WTC11 (cell line): ENCODE data around the gene C4orf50. TPM values are rescaled to one million over a fixed set of nuclear protein-coding genes. Genes with fewer than 3 reads are reported as not detected.

Experiments used
- ATAC-seq: fragments of 200-7000 bp; cut with Tn5 transposase; 2 replicates; pipeline ENCODE4 v1.10.0; 2021; ENCODE audit warnings: mild to moderate bottlenecking, moderate library complexity
- CTCF ChIA-PET: fragments of 300-600 bp; sonication (Branson Sonifier 250); formaldehyde crosslinking; loops from one replicate; lab custom pipeline; 2021; ENCODE audit warnings: antibody characterized with exemption; lab: Charles Lee
- POLR2A ChIA-PET: fragments of 350-600 bp; sonication (Branson Sonifier 250); formaldehyde crosslinking; loops from one replicate; lab custom pipeline; 2021; ENCODE audit warnings: antibody characterized with exemption; lab: Charles Lee
- DNase-seq: peaks from one replicate; pipeline ENCODE4 v3.0.0; 2021; ENCODE audit warnings: low spot score
- H3K27ac Mint-ChIP-seq: 2 replicates; pipeline ENCODE4 v1.8.0; 2021; ENCODE audit warnings: mixed read lengths
- H3K27me3 Mint-ChIP-seq: 2 replicates; pipeline ENCODE4 v1.8.0; 2021; ENCODE audit warnings: low read depth, mild to moderate bottlenecking, moderate library complexity, mixed read lengths
- H3K36me3 Mint-ChIP-seq: 2 replicates; pipeline ENCODE4 v1.8.0; 2021; ENCODE audit warnings: mixed read lengths
- H3K4me1 Mint-ChIP-seq: 2 replicates; pipeline ENCODE4 v1.8.0; 2022; ENCODE audit warnings: mixed read lengths
- H3K4me3 Mint-ChIP-seq: 2 replicates; pipeline ENCODE4 v1.8.0; 2021; ENCODE audit warnings: mild to moderate bottlenecking, moderate library complexity, mixed read lengths
- H3K9me3 Mint-ChIP-seq: 2 replicates; pipeline ENCODE4 v1.8.0; 2021; ENCODE audit warnings: mixed read lengths
- ATF3 ChIP-seq: sonication (generic); formaldehyde crosslinking; conservative IDR thresholded peaks from 2 replicates; pipeline ENCODE4 v1.8.1; 2022; ENCODE audit warnings: mild to moderate bottlenecking, missing genetic modification reagents
- CTCF ChIP-seq: fragments of 200-600 bp; IDR thresholded peaks from 2 replicates; pipeline ENCODE4 v1.8.0; 2022; ENCODE audit warnings: antibody characterized with exemption
- ESRRA ChIP-seq: sonication (generic); formaldehyde crosslinking; IDR thresholded peaks from 2 replicates; pipeline ENCODE4 v1.8.1; 2022; ENCODE audit warnings: mild to moderate bottlenecking, missing genetic modification reagents, borderline replicate concordance
- GABPB1 ChIP-seq: sonication (generic); formaldehyde crosslinking; IDR thresholded peaks from 2 replicates; pipeline ENCODE4 v1.8.1; 2023; ENCODE audit warnings: mild to moderate bottlenecking, missing genetic modification reagents
- GRHL2 ChIP-seq: fragments of 250-450 bp; sonication (Bioruptor Pico); IDR thresholded peaks from 2 replicates; pipeline ENCODE4 v1.8.0; 2022; ENCODE audit warnings: mild to moderate bottlenecking, moderate library complexity; ENCODE audit not compliant: insufficient replicate concordance, severe bottlenecking
- GTF2I ChIP-seq: fragments of 250-450 bp; sonication (Bioruptor Pico); conservative IDR thresholded peaks from 2 replicates; pipeline ENCODE4 v1.4.0; 2021; ENCODE audit warnings: mild to moderate bottlenecking
- JUN ChIP-seq: sonication (generic); formaldehyde crosslinking; IDR thresholded peaks from 2 replicates; pipeline ENCODE4 v1.8.0; 2023; ENCODE audit warnings: mild to moderate bottlenecking, missing genetic modification reagents
- MYBL2 ChIP-seq: sonication (generic); formaldehyde crosslinking; IDR thresholded peaks from 2 replicates; pipeline ENCODE4 v1.8.1; 2023; ENCODE audit warnings: mild to moderate bottlenecking, moderate library complexity, missing genetic modification reagents
- NFATC4 ChIP-seq: fragments of 250-450 bp; sonication (Bioruptor Pico); IDR thresholded peaks from 2 replicates; pipeline ENCODE4 v1.9.0; 2021; ENCODE audit warnings: mild to moderate bottlenecking
- NFYB ChIP-seq: sonication (generic); formaldehyde crosslinking; conservative IDR thresholded peaks from 2 replicates; pipeline ENCODE4 v1.8.0; 2022; ENCODE audit warnings: low read depth, missing genetic modification reagents
- PRRX2 ChIP-seq: fragments of 250-450 bp; sonication (Bioruptor Pico); IDR thresholded peaks from 2 replicates; pipeline ENCODE4 v1.8.0; 2021; ENCODE audit warnings: mild to moderate bottlenecking
- SP1 ChIP-seq: sonication (generic); formaldehyde crosslinking; conservative IDR thresholded peaks from 2 replicates; pipeline ENCODE4 v1.8.1; 2022; ENCODE audit warnings: missing genetic modification reagents
- TEAD4 ChIP-seq: sonication (generic); formaldehyde crosslinking; IDR thresholded peaks from 2 replicates; pipeline ENCODE4 v1.8.0; 2022; ENCODE audit warnings: mild to moderate bottlenecking, missing genetic modification reagents
- ZNF219 ChIP-seq: sonication (generic); formaldehyde crosslinking; IDR thresholded peaks from 2 replicates; pipeline ENCODE4 v1.8.0; 2023; ENCODE audit warnings: missing genetic modification reagents, mild to moderate bottlenecking, borderline replicate concordance
- ZNF317 ChIP-seq: sonication (generic); formaldehyde crosslinking; IDR thresholded peaks from 2 replicates; pipeline ENCODE4 v1.8.1; 2023; ENCODE audit warnings: low read depth, mild to moderate bottlenecking, moderate library complexity, missing genetic modification reagents, borderline replicate concordance
- ZNF416 ChIP-seq: fragments of 250-450 bp; sonication (Bioruptor Pico); IDR thresholded peaks from 2 replicates; pipeline ENCODE4 v1.9.0; 2021; ENCODE audit warnings: mild to moderate bottlenecking, inconsistent platforms
- total RNA-seq: library from RNA; stranded (reverse); gene quantifications from 3 replicates; pipeline ENCODE4 v1.2.3, GENCODE V29; 2021
- TF ChIP-seq, protein P1 (sequence below): sonication (generic); formaldehyde crosslinking; conservative IDR thresholded peaks from 2 replicates; pipeline ENCODE4 v1.8.1; 2023; ENCODE audit warnings: mild to moderate bottlenecking, low read depth, missing genetic modification reagents, moderate library complexity
- TF ChIP-seq, protein P2 (sequence below): sonication (generic); formaldehyde crosslinking; IDR thresholded peaks from 2 replicates; pipeline ENCODE4 v1.8.0; 2022; ENCODE audit warnings: mild to moderate bottlenecking, missing genetic modification reagents

The C4orf50 gene
- total RNA-seq, 1 experiment from 2014 or later, result 0.17 TPM

- Mint-ChIP-seq H3K36me3 (peaks cover 10% of the 10 kb centered on the region; the same call in 1 of the 2 replicates), H3K27ac (no peak overlapping the region), H3K27me3 (no peaks in the 10 kb centered on the region), H3K4me1 (peaks cover 59% of the 10 kb centered on the region), H3K4me3 (no peak overlapping the region), H3K9me3 (peaks cover 5% of the 10 kb centered on the region)
- POLR2A ChIA-PET, result no interaction called here
- ATAC-seq (no peak), DNase-seq (no peak)
- no peak for TF ChIP-seq ESRRA (CRISPR knock-in tag)
- TF ChIP-seq GTF2I, result no peak
- no peak for TF ChIP-seq NFYB (CRISPR knock-in tag)
- no peak for TF ChIP-seq NFATC4 (CRISPR knock-in tag)
- no peak for TF ChIP-seq ZNF317 (CRISPR knock-in tag)
- no peak for TF ChIP-seq GRHL2 (CRISPR knock-in tag)
- no peak for TF ChIP-seq PRRX2
- TF ChIP-seq ATF3, result no peak
- TF ChIP-seq, protein P1, sequence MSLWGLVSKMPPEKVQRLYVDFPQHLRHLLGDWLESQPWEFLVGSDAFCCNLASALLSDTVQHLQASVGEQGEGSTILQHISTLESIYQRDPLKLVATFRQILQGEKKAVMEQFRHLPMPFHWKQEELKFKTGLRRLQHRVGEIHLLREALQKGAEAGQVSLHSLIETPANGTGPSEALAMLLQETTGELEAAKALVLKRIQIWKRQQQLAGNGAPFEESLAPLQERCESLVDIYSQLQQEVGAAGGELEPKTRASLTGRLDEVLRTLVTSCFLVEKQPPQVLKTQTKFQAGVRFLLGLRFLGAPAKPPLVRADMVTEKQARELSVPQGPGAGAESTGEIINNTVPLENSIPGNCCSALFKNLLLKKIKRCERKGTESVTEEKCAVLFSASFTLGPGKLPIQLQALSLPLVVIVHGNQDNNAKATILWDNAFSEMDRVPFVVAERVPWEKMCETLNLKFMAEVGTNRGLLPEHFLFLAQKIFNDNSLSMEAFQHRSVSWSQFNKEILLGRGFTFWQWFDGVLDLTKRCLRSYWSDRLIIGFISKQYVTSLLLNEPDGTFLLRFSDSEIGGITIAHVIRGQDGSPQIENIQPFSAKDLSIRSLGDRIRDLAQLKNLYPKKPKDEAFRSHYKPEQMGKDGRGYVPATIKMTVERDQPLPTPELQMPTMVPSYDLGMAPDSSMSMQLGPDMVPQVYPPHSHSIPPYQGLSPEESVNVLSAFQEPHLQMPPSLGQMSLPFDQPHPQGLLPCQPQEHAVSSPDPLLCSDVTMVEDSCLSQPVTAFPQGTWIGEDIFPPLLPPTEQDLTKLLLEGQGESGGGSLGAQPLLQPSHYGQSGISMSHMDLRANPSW (CRISPR knock-in tag), result no peak
- no peak for TF ChIP-seq ZNF416
- TF ChIP-seq CTCF, result no peak
- TF ChIP-seq TEAD4 (CRISPR knock-in tag), result no peak
- TF ChIP-seq GABPB1 (CRISPR knock-in tag), result no peak
- no peak for TF ChIP-seq MYBL2 (CRISPR knock-in tag)
- no peak for TF ChIP-seq JUN
- TF ChIP-seq ZNF219 (CRISPR knock-in tag), result no peak
- no peak for TF ChIP-seq SP1 (CRISPR knock-in tag)
- CTCF ChIA-PET, result no interaction called here
These were observed 139.9 kb downstream of the C4orf50 start for GRCh38 chr4:5878359-5878758.

DNA sequence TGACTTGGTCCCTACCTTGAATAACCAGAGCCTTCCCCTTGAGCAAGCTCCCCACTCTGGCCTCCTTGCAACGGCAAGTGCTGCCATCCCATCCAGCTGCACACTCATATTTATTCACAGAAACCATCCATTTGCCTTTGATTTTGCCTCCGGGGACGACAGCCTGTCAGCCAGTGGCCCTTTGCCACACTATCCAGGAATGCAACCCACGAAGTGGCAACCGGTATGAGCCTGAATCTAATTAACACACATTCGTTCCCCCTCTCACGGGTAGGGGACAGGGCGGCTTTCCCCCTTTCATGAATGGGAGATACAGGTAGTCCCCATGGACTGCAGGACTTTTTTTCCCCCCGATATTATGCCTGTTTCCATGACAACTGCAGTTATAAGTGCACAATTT is 140.8 kb downstream of the C4orf50 start:
- Mint-ChIP-seq H3K36me3 (peaks cover 18% of the 10 kb centered on the region), H3K27ac (no peak overlapping the region), H3K4me1 (peaks cover 50% of the 10 kb centered on the region), H3K4me3 (no peak overlapping the region), H3K27me3 (no peaks in the 10 kb centered on the region), H3K9me3 (peaks cover 11% of the 10 kb centered on the region)
- DNase-seq (no peak), ATAC-seq (no peak)
- ChIA-PET POLR2A (no interaction called here), CTCF (interaction anchor here (1.9 kb wide), 1 partner anchor 103 kb away, joined by 5 read pairs; no protein-coding TSS in a partner anchor)
- TF ChIP-seq, protein P2, sequence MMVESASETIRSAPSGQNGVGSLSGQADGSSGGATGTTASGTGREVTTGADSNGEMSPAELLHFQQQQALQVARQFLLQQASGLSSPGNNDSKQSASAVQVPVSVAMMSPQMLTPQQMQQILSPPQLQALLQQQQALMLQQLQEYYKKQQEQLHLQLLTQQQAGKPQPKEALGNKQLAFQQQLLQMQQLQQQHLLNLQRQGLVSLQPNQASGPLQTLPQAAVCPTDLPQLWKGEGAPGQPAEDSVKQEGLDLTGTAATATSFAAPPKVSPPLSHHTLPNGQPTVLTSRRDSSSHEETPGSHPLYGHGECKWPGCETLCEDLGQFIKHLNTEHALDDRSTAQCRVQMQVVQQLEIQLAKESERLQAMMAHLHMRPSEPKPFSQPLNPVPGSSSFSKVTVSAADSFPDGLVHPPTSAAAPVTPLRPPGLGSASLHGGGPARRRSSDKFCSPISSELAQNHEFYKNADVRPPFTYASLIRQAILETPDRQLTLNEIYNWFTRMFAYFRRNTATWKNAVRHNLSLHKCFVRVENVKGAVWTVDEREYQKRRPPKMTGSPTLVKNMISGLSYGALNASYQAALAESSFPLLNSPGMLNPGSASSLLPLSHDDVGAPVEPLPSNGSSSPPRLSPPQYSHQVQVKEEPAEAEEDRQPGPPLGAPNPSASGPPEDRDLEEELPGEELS (CRISPR knock-in tag), result no peak
